Smooth muscle cell (in vitro differentiated cells): Measurements from ENCODE around the gene KCNMB2. TPM values are rescaled to one million over a fixed set of nuclear protein-coding genes. Genes with fewer than 3 reads are reported as not detected.

Experiments used
- DNase-seq: peaks from one replicate; lab custom pipeline; 2025; ENCODE audit not compliant: unreplicated experiment; lab: John Stamatoyannopoulos, UW
- H2AFZ ChIP-seq: fragments of 200-600 bp; sonication (generic); 2 replicates; pipeline ENCODE4 v1.6.0; 2016; ENCODE audit warnings: antibody characterized with exemption, low read depth, mild to moderate bottlenecking
- H3F3A ChIP-seq: fragments of 200-600 bp; sonication (generic); 2 replicates; pipeline ENCODE4 v1.6.0; 2017; ENCODE audit warnings: antibody characterized with exemption, low read depth
- H3K27ac ChIP-seq: fragments of 200-600 bp; sonication (generic); 2 replicates; pipeline ENCODE4 v1.5.1; 2016; ENCODE audit warnings: low read depth, mild to moderate bottlenecking
- H3K27me3 ChIP-seq: fragments of 200-600 bp; sonication (generic); 2 replicates; pipeline ENCODE4 v1.6.1; 2016; ENCODE audit warnings: low read depth, mild to moderate bottlenecking
- H3K36me3 ChIP-seq: fragments of 200-600 bp; sonication (generic); 2 replicates; pipeline ENCODE4 v1.5.1; 2016; ENCODE audit warnings: low read depth
- H3K4me1 ChIP-seq: fragments of 200-600 bp; sonication (generic); 2 replicates; pipeline ENCODE4 v1.5.1; 2016; ENCODE audit warnings: low read depth
- H3K4me2 ChIP-seq: fragments of 200-600 bp; sonication (generic); 2 replicates; pipeline ENCODE4 v1.6.0; 2016; ENCODE audit warnings: mild to moderate bottlenecking
- H3K4me3 ChIP-seq: fragments of 200-600 bp; sonication (generic); 2 replicates; pipeline ENCODE4 v1.5.1; 2016; ENCODE audit warnings: mild to moderate bottlenecking
- H3K79me2 ChIP-seq: fragments of 200-600 bp; sonication (generic); 2 replicates; pipeline ENCODE4 v1.6.0; 2016; ENCODE audit warnings: low read depth, mild to moderate bottlenecking
- H3K9ac ChIP-seq: fragments of 200-600 bp; sonication (generic); 2 replicates; pipeline ENCODE4 v1.6.0; 2016; ENCODE audit warnings: low read depth
- H3K9me3 ChIP-seq: fragments of 200-600 bp; sonication (generic); replicated peaks from 2 replicates; pipeline ENCODE4 v1.5.1; 2016; ENCODE audit warnings: low read depth
- H4K20me1 ChIP-seq: fragments of 200-600 bp; sonication (generic); 2 replicates; pipeline ENCODE4 v1.6.0; 2016; ENCODE audit warnings: low read depth
- WGBS: methylation state at CpG from one replicate; pipeline ENCODE4 v1.1.7; 2016; ENCODE audit warnings: low lambda C conversion rate; 5-methylcytosine and 5-hydroxymethylcytosine counted together
- polyA plus RNA-seq: library from polyadenylated mRNA; unstranded; fragments of >200 nt; fragmentation: Nextera tagmentation; extraction: Ambion mirVana; gene quantifications from 2 replicates; pipeline ENCODE4 v1.2.1, GENCODE V29; 2016
- total RNA-seq: library from RNA; depleted of rRNA; stranded (reverse); fragments of >200 nt; gene quantifications from 2 replicates; pipeline ENCODE4 v1.2.3, GENCODE V29; 2014
- TF ChIP-seq, protein P1 (sequence below): fragments of 200-600 bp; sonication (generic); IDR thresholded peaks from 2 replicates; pipeline ENCODE4 v1.5.1; 2017; ENCODE audit warnings: borderline replicate concordance, mild to moderate bottlenecking, antibody characterized with exemption; ENCODE audit not compliant: insufficient read depth, poor library complexity, severe bottlenecking

The KCNMB2 gene
- total RNA-seq (0.09 and 2.5 TPM in 2 replicates), polyA plus RNA-seq (not detected in 2 replicates)

GRCh38 chr3:178536211-178537079 lies at the start of gene KCNMB2:
Gene KCNMB2 (plus strand): TSS chr3:178536436.
- peaks cover 8% of the 10 kb centered on the region for H3K4me1 ChIP-seq
- peak within 1 kb of the TSS; percentile 81 for H2AFZ ChIP-seq
- DNase-seq, result no peak
- peaks cover 24% of the 10 kb centered on the region for H3K27me3 ChIP-seq
- H3K9me3 ChIP-seq, result no peaks in the 10 kb centered on the region
- peak within 1 kb of the TSS; percentile 27 for H3K9ac ChIP-seq
- H4K20me1 ChIP-seq, result no peaks in the 10 kb centered on the region
- H3K27ac ChIP-seq, result no peak within 1 kb of the TSS
- peak within 1 kb of the TSS; percentile 51 for H3K4me3 ChIP-seq
- TF ChIP-seq, protein P1, sequence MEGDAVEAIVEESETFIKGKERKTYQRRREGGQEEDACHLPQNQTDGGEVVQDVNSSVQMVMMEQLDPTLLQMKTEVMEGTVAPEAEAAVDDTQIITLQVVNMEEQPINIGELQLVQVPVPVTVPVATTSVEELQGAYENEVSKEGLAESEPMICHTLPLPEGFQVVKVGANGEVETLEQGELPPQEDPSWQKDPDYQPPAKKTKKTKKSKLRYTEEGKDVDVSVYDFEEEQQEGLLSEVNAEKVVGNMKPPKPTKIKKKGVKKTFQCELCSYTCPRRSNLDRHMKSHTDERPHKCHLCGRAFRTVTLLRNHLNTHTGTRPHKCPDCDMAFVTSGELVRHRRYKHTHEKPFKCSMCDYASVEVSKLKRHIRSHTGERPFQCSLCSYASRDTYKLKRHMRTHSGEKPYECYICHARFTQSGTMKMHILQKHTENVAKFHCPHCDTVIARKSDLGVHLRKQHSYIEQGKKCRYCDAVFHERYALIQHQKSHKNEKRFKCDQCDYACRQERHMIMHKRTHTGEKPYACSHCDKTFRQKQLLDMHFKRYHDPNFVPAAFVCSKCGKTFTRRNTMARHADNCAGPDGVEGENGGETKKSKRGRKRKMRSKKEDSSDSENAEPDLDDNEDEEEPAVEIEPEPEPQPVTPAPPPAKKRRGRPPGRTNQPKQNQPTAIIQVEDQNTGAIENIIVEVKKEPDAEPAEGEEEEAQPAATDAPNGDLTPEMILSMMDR, result no peak
- H3K36me3 ChIP-seq, result no peaks in the 10 kb centered on the region
- H3K79me2 ChIP-seq, result no peaks in the 10 kb centered on the region
- H3F3A ChIP-seq, result no peaks in the 10 kb centered on the region
- WGBS, result 18% methylated on average over 19 of the region's 19 CpGs
- peak within 1 kb of the TSS; percentile 87 for H3K4me2 ChIP-seq

- Histone ChIP-seq H3K79me2 (no peaks in the 10 kb centered on the region), H4K20me1 (no peaks in the 10 kb centered on the region), H3K9me3 (no peaks in the 10 kb centered on the region), H3K36me3 (no peaks in the 10 kb centered on the region), H3K4me1 (no peaks in the 10 kb centered on the region), H3K9ac (no peak overlapping the region), H2AFZ (no peak overlapping the region), H3K4me3 (no peak overlapping the region), H3F3A (no peaks in the 10 kb centered on the region), H3K27me3 (no peaks in the 10 kb centered on the region), H3K27ac (no peak overlapping the region), H3K4me2 (no peak overlapping the region)
- DNase-seq, result no peak
- TF ChIP-seq, protein P1, result no peak
Observed at GRCh38 chr3:178486903-178487302, 49.3 kb upstream of the KCNMB2 start.

DNA sequence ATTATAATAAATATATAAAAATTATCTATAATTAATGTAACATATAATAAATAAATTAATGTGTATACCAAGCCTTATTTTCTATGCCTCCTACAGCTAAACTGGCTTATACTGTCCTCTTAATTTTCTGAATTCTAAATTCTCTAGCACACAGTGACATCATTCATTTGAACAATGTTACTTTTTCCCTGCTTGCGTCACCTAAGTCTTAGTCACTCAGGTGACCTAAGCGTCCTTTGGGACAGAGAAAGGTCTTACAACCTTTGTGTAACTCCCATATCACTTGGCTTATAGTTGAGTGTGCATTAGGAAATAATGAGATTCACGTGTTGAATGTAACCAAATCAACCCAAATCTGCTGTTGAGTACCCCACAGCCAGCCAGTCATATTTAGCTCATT lies 48.5 kb upstream of the KCNMB2 start:
- H3K79me2 ChIP-seq, result no peaks in the 10 kb centered on the region
- no peak overlapping the region for H3K9ac ChIP-seq
- H3K4me3 ChIP-seq, result no peak overlapping the region
- H3K27ac ChIP-seq, result no peak overlapping the region
- H2AFZ ChIP-seq, result no peak overlapping the region
- no peaks in the 10 kb centered on the region for H3F3A ChIP-seq
- no peak overlapping the region for H3K4me2 ChIP-seq
- no peaks in the 10 kb centered on the region for H3K4me1 ChIP-seq
- no peak for DNase-seq
- no peaks in the 10 kb centered on the region for H3K9me3 ChIP-seq
- TF ChIP-seq, protein P1, result no peak
- H3K36me3 ChIP-seq, result no peaks in the 10 kb centered on the region
- WGBS, result 84% methylated on average over 3 of the region's 3 CpGs
- H4K20me1 ChIP-seq, result no peaks in the 10 kb centered on the region
- no peaks in the 10 kb centered on the region for H3K27me3 ChIP-seq

- no peaks in the 10 kb centered on the region for H3K79me2 ChIP-seq
Observed at GRCh38 chr3:178491751-178492150, 44.5 kb upstream of the KCNMB2 start.

More at GRCh38 chr3:178491751-178492150, 44.5 kb upstream of the KCNMB2 start:
- TF ChIP-seq, protein P1, result no peak
- Histone ChIP-seq H3K9me3 (no peaks in the 10 kb centered on the region), H3K27me3 (no peaks in the 10 kb centered on the region), H3F3A (no peaks in the 10 kb centered on the region), H3K36me3 (no peaks in the 10 kb centered on the region), H4K20me1 (no peaks in the 10 kb centered on the region), H3K4me3 (no peak overlapping the region), H3K4me1 (no peaks in the 10 kb centered on the region), H3K27ac (no peak overlapping the region), H3K9ac (no peak overlapping the region), H3K4me2 (no peak overlapping the region), H2AFZ (no peak overlapping the region)
- WGBS, result 87% methylated on average over 3 of the region's 3 CpGs
- DNase-seq, result no peak
